KMS-11 (cell line): ENCODE data around the gene SYTL3.

Source experiments
- H2AFZ ChIP-seq: fragments of 200-600 bp; sonication (generic); 2 replicates; pipeline ENCODE4 v1.6.1; 2016; ENCODE audit warnings: antibody characterized with exemption, mixed run types, low read depth
- H3K27ac ChIP-seq: fragments of 200-600 bp; sonication (generic); 2 replicates; pipeline ENCODE4 v1.6.1; 2016; ENCODE audit warnings: mild to moderate bottlenecking, mixed run types
- H3K27me3 ChIP-seq: fragments of 200-600 bp; sonication (generic); 2 replicates; pipeline ENCODE4 v1.6.1; 2017; ENCODE audit warnings: mild to moderate bottlenecking, low read depth, mixed run types, moderate library complexity; ENCODE audit not compliant: insufficient read depth
- H3K36me3 ChIP-seq: fragments of 200-600 bp; sonication (generic); 2 replicates; pipeline ENCODE4 v1.6.1; 2017; ENCODE audit warnings: mild to moderate bottlenecking, mixed run types; ENCODE audit not compliant: insufficient read depth
- H3K4me1 ChIP-seq: fragments of 200-600 bp; sonication (generic); 2 replicates; pipeline ENCODE4 v1.6.1; 2016; ENCODE audit warnings: mild to moderate bottlenecking, low read depth, mixed run types; ENCODE audit not compliant: poor library complexity, severe bottlenecking
- H3K4me2 ChIP-seq: fragments of 200-600 bp; sonication (generic); 2 replicates; pipeline ENCODE4 v1.7.0; 2016; ENCODE audit warnings: mild to moderate bottlenecking, mixed run types
- H3K4me3 ChIP-seq: fragments of 200-600 bp; sonication (generic); IDR thresholded peaks from 2 replicates; pipeline ENCODE4 v1.6.1; 2017; ENCODE audit warnings: low read depth, low read length, mixed read lengths; ENCODE audit not compliant: insufficient read depth
- H3K79me2 ChIP-seq: fragments of 200-600 bp; sonication (generic); 2 replicates; pipeline ENCODE4 v1.6.1; 2016; ENCODE audit warnings: low read depth, mixed run types; ENCODE audit not compliant: insufficient read depth
- H3K9ac ChIP-seq: fragments of 200-600 bp; sonication (generic); 2 replicates; pipeline ENCODE4 v1.6.1; 2016; ENCODE audit warnings: mild to moderate bottlenecking, mixed run types
- H4K20me1 ChIP-seq: fragments of 200-600 bp; sonication (generic); 2 replicates; pipeline ENCODE4 v1.6.1; 2016; ENCODE audit warnings: mild to moderate bottlenecking, mixed run types; ENCODE audit not compliant: insufficient read depth
- CTCF ChIP-seq: fragments of 200-600 bp; sonication (generic); conservative IDR thresholded peaks from 2 replicates; pipeline ENCODE4 v1.6.1; 2017; ENCODE audit warnings: low read depth, mild to moderate bottlenecking, antibody characterized with exemption, low read length, moderate library complexity, mixed read lengths

The SYTL3 gene

DNA sequence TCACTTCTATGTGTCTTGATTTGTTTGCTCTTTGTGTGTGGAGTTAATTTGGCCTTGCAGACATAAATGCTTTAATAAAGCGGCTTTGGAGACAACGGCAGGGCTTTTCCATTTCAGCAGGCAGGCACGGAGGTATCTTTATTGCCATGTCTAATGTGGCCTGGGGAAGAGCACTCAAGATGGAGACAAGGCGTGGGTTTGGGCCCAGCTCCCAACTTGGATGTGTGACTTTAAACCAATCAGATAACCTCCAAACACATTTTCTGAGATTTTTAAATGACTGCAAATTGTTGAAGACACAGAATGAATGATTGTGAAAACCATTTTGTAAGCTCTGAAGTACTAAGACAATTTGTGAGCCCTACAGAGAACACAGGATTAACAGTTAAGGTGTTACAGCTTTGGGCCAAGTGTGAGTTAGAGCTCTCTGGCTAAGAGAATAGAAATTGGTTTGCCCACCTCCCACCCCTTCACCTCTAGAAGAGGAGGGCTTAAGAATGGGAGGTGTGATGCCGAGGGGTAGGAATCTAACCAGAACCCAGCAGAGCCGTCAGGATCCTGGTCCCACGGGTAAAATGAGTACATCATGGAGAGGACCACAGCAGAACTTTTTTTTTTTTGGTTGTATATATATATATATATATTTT is 14.3 kb upstream of the SYTL3 start:
- H3K36me3 ChIP-seq = no peaks in the 10 kb centered on the region
- H4K20me1 ChIP-seq = no peaks in the 10 kb centered on the region
- H3K79me2 ChIP-seq = no peaks in the 10 kb centered on the region
- no peak overlapping the region for H3K9ac ChIP-seq
- no peaks in the 10 kb centered on the region for H3K4me1 ChIP-seq
- H3K4me2 ChIP-seq = no peak overlapping the region
- no peak overlapping the region for H2AFZ ChIP-seq
- no peak for TF ChIP-seq CTCF
- H3K4me3 ChIP-seq = no peak overlapping the region
- no peak overlapping the region for H3K27ac ChIP-seq
- no peaks in the 10 kb centered on the region for H3K27me3 ChIP-seq

GRCh38 chr6:158636778-158637177 is 13.1 kb upstream of the SYTL3 start:
- H3K79me2 ChIP-seq = no peaks in the 10 kb centered on the region
- H3K36me3 ChIP-seq = no peaks in the 10 kb centered on the region
- H3K4me3 ChIP-seq = no peak overlapping the region
- no peaks in the 10 kb centered on the region for H3K27me3 ChIP-seq
- H3K4me2 ChIP-seq = no peak overlapping the region
- H3K27ac ChIP-seq = no peak overlapping the region
- H4K20me1 ChIP-seq = no peaks in the 10 kb centered on the region
- no peak overlapping the region for H3K9ac ChIP-seq
- H2AFZ ChIP-seq = no peak overlapping the region
- no peak for TF ChIP-seq CTCF
- H3K4me1 ChIP-seq = no peaks in the 10 kb centered on the region

GRCh38 chr6:158638324-158638854 is 11.5 kb upstream of the SYTL3 start:
- H4K20me1 ChIP-seq = no peaks in the 10 kb centered on the region
- H3K4me1 ChIP-seq = peaks cover 8% of the 10 kb centered on the region
- H3K9ac ChIP-seq = no peak overlapping the region
- no peak overlapping the region for H3K4me3 ChIP-seq
- no peaks in the 10 kb centered on the region for H3K27me3 ChIP-seq
- H3K4me2 ChIP-seq = no peak overlapping the region
- peaks cover under 1% of the 10 kb centered on the region; the same call in 1 of the 2 replicates for H3K79me2 ChIP-seq
- no peaks in the 10 kb centered on the region for H3K36me3 ChIP-seq
- no peak overlapping the region for H2AFZ ChIP-seq
- H3K27ac ChIP-seq = no peak overlapping the region
- no peak for TF ChIP-seq CTCF

GRCh38 chr6:158639056-158639455 is 10.8 kb upstream of the SYTL3 start:
- Histone ChIP-seq H3K27me3 (no peaks in the 10 kb centered on the region), H3K4me3 (no peak overlapping the region), H3K9ac (no peak overlapping the region), H2AFZ (no peak overlapping the region), H4K20me1 (no peaks in the 10 kb centered on the region), H3K4me1 (peaks cover 11% of the 10 kb centered on the region), H3K36me3 (no peaks in the 10 kb centered on the region), H3K79me2 (peaks cover 5% of the 10 kb centered on the region; the same call in 1 of the 2 replicates), H3K27ac (no peak overlapping the region), H3K4me2 (no peak overlapping the region)
- no peak for TF ChIP-seq CTCF
